Lung (tissue), 12 donors: ENCODE results near the gene NSF. TPM values are rescaled to one million over a fixed set of nuclear protein-coding genes. Genes with fewer than 3 reads are reported as not detected.

Experiments used
- ATAC-seq: fragments of 200-7000 bp; cut with Tn5 transposase; one replicate; pipeline ENCODE4 v1.9.1; 2020; ENCODE audit warnings: moderate number of reproducible peaks; ENCODE audit not compliant: insufficient read depth, low FRiP score
- DNase-seq, 3 donors: peaks; one replicate each; pipeline ENCODE4 v3.0.0-alpha.2; 2013 to 2017
- H3K27ac ChIP-seq, 2 donors: one replicate each; pipeline ENCODE4 v1.5.1; 2013; ENCODE audit warnings: mild to moderate bottlenecking in 2 of 2, moderate library complexity in 2 of 2, control low read depth in 1 of 2, inconsistent platforms in 1 of 2, low read depth in 1 of 2, low read length in 1 of 2
- H3K27me3 ChIP-seq, 3 donors: one replicate each; pipeline ENCODE4 v1.5.1; 2013; ENCODE audit warnings: low read length in 2 of 3; ENCODE audit not compliant: control insufficient read depth in 3 of 3, insufficient read depth in 3 of 3
- H3K36me3 ChIP-seq, 4 donors: one replicate each; pipeline ENCODE4 v1.5.1; 2013; ENCODE audit warnings: low read length in 4 of 4, mild to moderate bottlenecking in 1 of 4, moderate library complexity in 1 of 4; ENCODE audit not compliant: control insufficient read depth in 4 of 4, insufficient read depth in 4 of 4
- H3K4me1 ChIP-seq, 5 donors: one replicate each; pipeline ENCODE4 v1.5.1; 2013; ENCODE audit warnings: low read length in 5 of 5, mild to moderate bottlenecking in 2 of 5, moderate library complexity in 1 of 5; ENCODE audit not compliant: control insufficient read depth in 5 of 5, insufficient read depth in 5 of 5
- H3K4me3 ChIP-seq: one replicate; pipeline ENCODE4 v1.5.1; 2013; ENCODE audit warnings: mild to moderate bottlenecking, control low read depth, moderate library complexity
- H3K9ac ChIP-seq, 2 donors: one replicate each; pipeline ENCODE4 v1.5.1; 2013; ENCODE audit warnings: low read length in 2 of 2, control low read depth in 1 of 2; ENCODE audit not compliant: insufficient read depth in 1 of 2
- H3K9me3 ChIP-seq, 4 donors: one replicate each; pipeline ENCODE4 v1.5.1; 2013; ENCODE audit warnings: low read length in 3 of 4, mild to moderate bottlenecking in 1 of 4, moderate library complexity in 1 of 4; ENCODE audit not compliant: control insufficient read depth in 4 of 4, insufficient read depth in 3 of 4
- WGBS, 2 donors: extraction: QIAGEN DNeasy Blood & Tissue Kit; methylation state at CpG; one replicate each; pipeline ENCODE4 v1.1.7; 2013; 5-methylcytosine and 5-hydroxymethylcytosine counted together
- polyA plus RNA-seq, 2 donors: library from polyadenylated mRNA; stranded (reverse); fragments of 200-250 nt; gene quantifications; one replicate each; pipeline ENCODE4 v1.2.1, GENCODE V29; 2013
- total RNA-seq, 2 donors: library from RNA; depleted of rRNA in 1 of 2; stranded (reverse); fragments of >200 nt in 1 of 2; gene quantifications; one replicate each; pipeline ENCODE4 v1.2.1, GENCODE V29; 2014 to 2021
- TF ChIP-seq, protein P1 (sequence below): IDR thresholded peaks from 2 replicates; pipeline ENCODE4 v1.5.1; 2012; ENCODE audit warnings: mild to moderate bottlenecking; ENCODE audit errors: control extremely low read depth, extremely low read depth
- donor health status: control.
- donor health status: control.
- donor health status: Bipolar disorder and iron deficiency.
- donor health status: healthy.
- donor health status: DM: yes; HTN: yes; CAD: no.

The NSF gene
- total and polyA plus RNA-seq, 4 donors = 7.3 to 41.9 (median 27.0) TPM

DNA sequence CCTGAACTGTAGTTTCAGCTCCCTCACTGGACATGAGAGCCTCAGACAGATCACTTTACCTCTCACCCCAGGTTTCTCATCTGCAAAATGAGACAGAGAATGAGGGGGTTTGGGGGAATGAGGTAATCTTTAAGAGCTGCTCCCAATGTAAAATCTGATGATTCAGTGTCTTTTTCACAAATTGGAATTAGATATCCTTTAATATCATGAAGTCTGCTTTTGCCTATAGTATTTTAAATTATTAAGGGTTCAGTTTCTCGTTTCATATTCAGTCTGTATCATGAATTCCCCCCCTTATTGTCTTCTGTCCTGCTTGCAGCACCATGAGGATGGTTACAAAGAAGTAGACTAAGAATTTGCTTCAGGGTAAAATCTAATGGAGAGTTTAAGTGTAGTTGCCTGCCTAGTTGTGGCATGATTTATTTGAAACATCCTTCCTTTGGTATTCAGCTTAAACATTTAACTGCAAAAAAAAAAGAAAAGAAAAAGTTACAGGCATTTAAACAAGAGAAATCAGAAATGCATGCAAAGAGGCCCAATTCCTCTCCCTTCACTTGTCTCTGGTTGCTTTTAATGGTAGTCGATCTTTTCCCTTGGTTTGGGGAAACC is 150.8 kb downstream of the NSF start:
- 59 to 80% methylated on average over 2 of the region's 2 CpGs for WGBS, 2 donors
- no peak overlapping the region for H3K4me3 ChIP-seq
- H3K4me1 ChIP-seq = peaks cover 0 to 2% (median 0%) of the 10 kb centered on the region in 5 donors
- DNase-seq (no peak), ATAC-seq (no peak)
- no peak overlapping the region for H3K9ac ChIP-seq
- H3K27ac ChIP-seq = no peak overlapping the region
- no peaks in the 10 kb centered on the region for H3K9me3 ChIP-seq
- H3K36me3 ChIP-seq = peaks cover 0 to 7% (median 1%) of the 10 kb centered on the region in 4 donors
- H3K27me3 ChIP-seq = no peaks in the 10 kb centered on the region
- TF ChIP-seq, protein P1, sequence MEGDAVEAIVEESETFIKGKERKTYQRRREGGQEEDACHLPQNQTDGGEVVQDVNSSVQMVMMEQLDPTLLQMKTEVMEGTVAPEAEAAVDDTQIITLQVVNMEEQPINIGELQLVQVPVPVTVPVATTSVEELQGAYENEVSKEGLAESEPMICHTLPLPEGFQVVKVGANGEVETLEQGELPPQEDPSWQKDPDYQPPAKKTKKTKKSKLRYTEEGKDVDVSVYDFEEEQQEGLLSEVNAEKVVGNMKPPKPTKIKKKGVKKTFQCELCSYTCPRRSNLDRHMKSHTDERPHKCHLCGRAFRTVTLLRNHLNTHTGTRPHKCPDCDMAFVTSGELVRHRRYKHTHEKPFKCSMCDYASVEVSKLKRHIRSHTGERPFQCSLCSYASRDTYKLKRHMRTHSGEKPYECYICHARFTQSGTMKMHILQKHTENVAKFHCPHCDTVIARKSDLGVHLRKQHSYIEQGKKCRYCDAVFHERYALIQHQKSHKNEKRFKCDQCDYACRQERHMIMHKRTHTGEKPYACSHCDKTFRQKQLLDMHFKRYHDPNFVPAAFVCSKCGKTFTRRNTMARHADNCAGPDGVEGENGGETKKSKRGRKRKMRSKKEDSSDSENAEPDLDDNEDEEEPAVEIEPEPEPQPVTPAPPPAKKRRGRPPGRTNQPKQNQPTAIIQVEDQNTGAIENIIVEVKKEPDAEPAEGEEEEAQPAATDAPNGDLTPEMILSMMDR = no peak

DNA sequence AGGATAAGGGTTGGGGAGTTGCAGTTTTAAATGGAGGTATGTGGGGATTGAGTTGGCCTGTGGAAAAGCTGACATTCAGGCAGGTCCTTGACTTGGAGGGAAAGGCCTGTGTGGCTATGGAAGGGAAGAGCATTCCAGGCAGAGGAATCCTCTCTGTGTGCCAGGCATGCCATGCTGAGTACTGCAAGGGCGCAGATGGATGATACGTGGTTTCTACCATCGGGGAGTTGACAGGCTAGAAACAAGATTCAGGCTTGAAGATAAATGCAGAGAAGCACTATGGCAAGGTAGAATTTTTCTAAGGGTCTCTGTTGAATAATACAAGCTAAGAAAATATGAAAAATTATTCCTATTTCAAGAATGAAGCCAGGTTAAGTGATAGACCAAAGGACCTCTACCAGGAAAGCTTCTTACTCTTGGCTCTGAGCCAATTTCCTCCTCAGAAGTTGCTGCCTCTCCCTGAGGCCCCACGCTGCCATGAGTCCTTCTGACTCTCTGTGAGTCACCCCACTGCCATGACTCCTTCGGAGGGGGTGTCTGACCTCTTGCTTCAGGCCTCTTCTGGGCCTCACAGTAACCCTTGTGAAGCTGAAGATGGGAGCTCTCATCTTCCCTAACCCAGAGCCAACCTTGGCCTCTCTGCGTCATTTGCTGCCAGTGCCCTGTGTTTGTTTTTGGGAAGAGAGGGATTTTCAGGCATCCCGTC is 152.2 kb downstream of the NSF start:
- Histone ChIP-seq H3K9ac (no peak overlapping the region), H3K27me3 (no peaks in the 10 kb centered on the region), H3K9me3 (no peaks in the 10 kb centered on the region), H3K4me1 (peaks cover 0 to 2% (median 0%) of the 10 kb centered on the region in 5 donors), H3K27ac (peak overlapping the region in 1 of 2 donors; percentile 66), H3K36me3 (peaks cover 0 to 7% (median 1%) of the 10 kb centered on the region in 4 donors), H3K4me3 (no peak overlapping the region)
- WGBS, 2 donors = 65 to 75% methylated on average over 7 of the region's 7 CpGs
- ATAC-seq (peak; percentile 53), DNase-seq (peak in 1 of 3 donors; percentile 20)
- TF ChIP-seq, protein P1 = no peak

DNA sequence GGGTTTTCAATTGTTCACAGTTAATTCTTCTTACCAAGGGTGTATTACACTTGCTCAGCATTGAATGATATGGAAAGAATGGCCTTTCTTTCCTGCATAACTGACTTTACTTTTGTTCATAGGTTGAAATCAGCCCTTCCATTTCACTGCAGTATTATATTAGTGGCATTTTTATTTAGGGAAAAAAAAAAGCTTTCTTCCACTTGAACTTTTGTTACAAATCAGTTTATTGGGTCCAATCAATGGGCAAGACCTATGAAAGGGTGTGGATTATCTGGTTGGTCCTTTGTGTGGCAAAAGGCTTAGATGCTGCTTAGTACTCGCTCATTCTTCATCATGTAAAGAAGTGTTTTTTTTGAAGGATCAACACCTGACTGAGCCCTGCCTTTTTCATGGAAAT is 154.0 kb downstream of the NSF start:
- TF ChIP-seq, protein P1 = no peak
- no peaks in the 10 kb centered on the region for H3K9me3 ChIP-seq
- ATAC-seq = no peak
- no peak for DNase-seq
- no peak overlapping the region for H3K27ac ChIP-seq
- WGBS, 2 donors = 97% methylated on average over 1 of the region's 1 CpG
- peaks cover 0 to 2% (median 0%) of the 10 kb centered on the region in 5 donors for H3K4me1 ChIP-seq
- H3K9ac ChIP-seq = no peak overlapping the region
- H3K4me3 ChIP-seq = no peak overlapping the region
- no peaks in the 10 kb centered on the region for H3K27me3 ChIP-seq
- H3K36me3 ChIP-seq = peaks cover 0 to 3% (median 0%) of the 10 kb centered on the region in 4 donors
